GM18520 (cell line): ENCODE results near the gene ZW10.
"Not testable (repeated sequence)": the region's sequence is repeated elsewhere in the genome, so short reads cannot be mapped to it uniquely, and the experiment has no call there.

ENCODE experiments used
- ATAC-seq: cut with Tn5 transposase; IDR thresholded peaks from one replicate; pipeline ENCODE4 v1.9.1; 2021; ENCODE audit not compliant: unreplicated experiment

The ZW10 gene, protein sequence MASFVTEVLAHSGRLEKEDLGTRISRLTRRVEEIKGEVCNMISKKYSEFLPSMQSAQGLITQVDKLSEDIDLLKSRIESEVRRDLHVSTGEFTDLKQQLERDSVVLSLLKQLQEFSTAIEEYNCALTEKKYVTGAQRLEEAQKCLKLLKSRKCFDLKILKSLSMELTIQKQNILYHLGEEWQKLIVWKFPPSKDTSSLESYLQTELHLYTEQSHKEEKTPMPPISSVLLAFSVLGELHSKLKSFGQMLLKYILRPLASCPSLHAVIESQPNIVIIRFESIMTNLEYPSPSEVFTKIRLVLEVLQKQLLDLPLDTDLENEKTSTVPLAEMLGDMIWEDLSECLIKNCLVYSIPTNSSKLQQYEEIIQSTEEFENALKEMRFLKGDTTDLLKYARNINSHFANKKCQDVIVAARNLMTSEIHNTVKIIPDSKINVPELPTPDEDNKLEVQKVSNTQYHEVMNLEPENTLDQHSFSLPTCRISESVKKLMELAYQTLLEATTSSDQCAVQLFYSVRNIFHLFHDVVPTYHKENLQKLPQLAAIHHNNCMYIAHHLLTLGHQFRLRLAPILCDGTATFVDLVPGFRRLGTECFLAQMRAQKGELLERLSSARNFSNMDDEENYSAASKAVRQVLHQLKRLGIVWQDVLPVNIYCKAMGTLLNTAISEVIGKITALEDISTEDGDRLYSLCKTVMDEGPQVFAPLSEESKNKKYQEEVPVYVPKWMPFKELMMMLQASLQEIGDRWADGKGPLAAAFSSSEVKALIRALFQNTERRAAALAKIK

DNA sequence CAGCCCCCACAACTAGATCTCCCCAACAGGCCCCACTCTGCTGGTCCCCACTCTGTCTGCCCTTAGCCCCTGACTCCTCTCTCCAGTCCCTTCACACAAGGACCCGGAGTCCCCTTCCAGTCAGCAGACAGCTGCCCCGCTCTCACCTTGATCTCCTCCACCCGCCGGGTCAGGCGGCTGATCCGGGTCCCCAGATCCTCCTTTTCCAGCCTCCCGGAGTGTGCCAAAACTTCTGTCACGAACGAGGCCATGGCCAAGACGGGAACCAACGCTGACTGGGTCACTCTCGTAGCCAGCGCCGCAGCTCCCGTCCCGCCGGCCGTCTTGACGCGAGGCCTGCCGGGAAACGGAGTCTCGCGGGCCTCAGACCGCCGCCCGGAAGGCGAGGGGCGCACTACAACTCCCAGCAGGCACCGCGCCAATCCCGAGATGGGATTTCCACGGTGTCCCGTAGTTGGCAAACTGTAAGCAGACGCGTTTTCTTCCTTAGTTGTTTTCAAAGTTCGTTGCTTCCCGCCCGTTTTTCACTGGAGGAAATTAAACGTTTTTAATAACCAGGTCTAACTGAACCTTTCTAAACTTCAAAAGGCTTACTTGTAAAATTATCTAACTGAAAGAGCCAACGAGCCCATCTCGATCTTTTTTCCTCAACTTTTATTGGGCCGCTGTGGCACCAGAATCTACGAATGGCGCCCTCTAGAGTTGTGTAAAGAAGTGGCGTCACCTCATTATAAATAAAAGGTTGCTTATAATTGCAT is at the start of gene ZW10:
ZW10 (minus strand) TSS at position 277 of the 758 bp plus-strand sequence; CDS start at position 251, 26 bp downstream.
- peak; percentile 96 for ATAC-seq

GRCh38 chr11:113818426-113818825 is 44.9 kb upstream of the ZW10 start:
- no peak for ATAC-seq

DNA sequence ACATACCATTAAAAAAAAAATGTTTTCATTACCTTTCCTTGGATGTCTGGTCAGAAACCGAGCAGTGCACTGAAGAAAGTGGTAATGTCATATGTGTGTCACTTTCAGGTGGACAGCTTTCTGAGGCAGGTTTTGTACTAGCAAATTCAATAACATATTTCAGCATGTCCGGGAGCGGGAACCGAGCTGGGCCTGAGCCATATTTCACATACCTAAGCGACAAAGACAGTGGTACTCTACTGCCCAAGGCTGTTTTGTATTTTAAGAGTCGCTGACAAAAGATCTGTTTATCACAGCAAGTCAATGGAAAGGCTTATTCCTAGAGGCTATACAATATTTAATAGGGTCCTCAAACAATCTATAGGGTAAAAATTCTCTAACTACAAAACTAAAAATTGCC is 44.1 kb upstream of the ZW10 start:
- ATAC-seq = no peak

GRCh38 chr11:113817162-113817561 is 43.7 kb upstream of the ZW10 start:
- ATAC-seq = no peak

DNA sequence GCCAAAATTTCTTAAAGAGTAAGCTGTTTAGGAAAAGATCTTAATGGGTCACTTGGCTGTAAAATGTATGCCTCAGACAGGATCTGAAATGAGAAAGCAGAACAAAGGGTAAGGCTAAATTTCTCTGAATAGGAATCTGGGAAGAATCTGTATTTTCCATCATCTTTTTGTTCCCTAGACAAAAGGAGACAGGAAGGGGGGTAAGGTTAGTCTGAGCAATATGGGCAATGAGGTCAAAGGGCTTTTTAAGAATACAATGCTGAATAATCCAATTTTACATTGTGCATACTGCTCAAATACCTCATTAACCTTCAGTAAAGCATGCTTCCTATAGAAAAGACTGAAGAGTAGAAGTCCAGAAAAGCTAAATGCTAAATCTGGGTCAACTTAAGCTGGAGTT is 40.7 kb upstream of the ZW10 start:
- no peak for ATAC-seq

- no peak for ATAC-seq
Measured at GRCh38 chr11:113808931-113809330, 35.4 kb upstream of the ZW10 start.

DNA sequence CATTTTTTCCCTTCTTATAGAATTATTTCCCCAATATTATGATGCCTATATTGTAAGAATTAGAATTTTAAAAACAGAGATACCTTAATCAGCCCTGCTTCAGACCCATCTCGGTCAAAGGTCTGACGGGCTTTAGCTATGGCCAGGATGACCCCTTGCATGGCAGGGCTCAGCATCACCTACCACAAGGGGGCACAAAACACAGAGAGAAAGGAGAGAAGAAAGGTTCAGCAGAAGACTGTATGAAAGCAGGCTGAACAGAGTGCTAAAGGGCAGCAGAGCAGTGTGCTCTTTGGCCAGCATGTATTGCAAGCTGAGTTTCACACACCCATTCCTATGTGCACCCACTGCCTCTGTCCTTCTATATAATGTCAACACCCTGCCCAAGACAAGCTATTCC is 32.9 kb upstream of the ZW10 start:
- no peak for ATAC-seq

- ATAC-seq = no peak
Measured at GRCh38 chr11:113805640-113806039, 32.1 kb upstream of the ZW10 start.

GRCh38 chr11:113802621-113803020 is 29.1 kb upstream of the ZW10 start:
- ATAC-seq = no peak

GRCh38 chr11:113796663-113797259 is 23.3 kb upstream of the ZW10 start:
- no peak for ATAC-seq

DNA sequence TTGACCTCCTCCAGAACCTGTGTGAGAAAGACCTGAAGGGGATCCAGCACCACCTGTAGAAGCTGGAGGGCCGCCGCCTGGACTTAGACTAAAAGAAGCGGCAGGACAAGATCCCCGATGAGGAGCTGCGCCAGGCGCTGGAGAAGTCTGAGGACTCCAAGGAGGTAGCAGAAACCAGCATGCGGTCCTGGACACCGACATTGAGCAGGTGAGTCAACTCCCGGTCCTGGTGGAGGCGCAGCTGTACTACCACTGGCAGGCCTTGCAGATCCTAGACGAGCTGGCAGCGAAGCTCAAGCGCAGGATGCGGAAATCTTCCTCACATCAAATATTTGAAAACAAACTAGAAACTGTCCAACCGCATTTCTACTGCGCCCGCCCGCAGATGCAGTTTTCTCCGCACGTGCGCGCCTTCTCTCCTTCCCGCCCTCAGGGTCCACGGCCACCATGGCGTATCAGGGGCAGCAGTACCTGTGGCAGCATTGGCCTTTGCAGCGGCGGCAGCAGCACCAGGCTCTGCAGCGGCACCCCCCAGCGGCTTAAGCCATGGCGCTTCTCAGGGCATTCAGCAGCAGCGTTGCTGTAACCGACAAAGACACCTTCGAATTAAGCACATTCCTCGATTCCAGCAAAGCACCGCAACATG is 16.3 kb upstream of the ZW10 start:
- ATAC-seq = no peak

- ATAC-seq = not testable (repeated sequence)
Measured at GRCh38 chr11:113789016-113789415, 15.5 kb upstream of the ZW10 start.

- no peak for ATAC-seq
Measured at GRCh38 chr11:113782134-113782533, 8.6 kb upstream of the ZW10 start.

GRCh38 chr11:113781682-113782081 is 8.2 kb upstream of the ZW10 start:
- no peak for ATAC-seq

- ATAC-seq = no peak
Measured at GRCh38 chr11:113779496-113779895, 6.0 kb upstream of the ZW10 start, which contains the start of gene CLDN25. CLDN25 (plus strand) TSS chr11:113779796; CDS start chr11:113779796, 0 bp downstream.

- ATAC-seq = no peak
Measured at GRCh38 chr11:113778111-113778910, 4.8 kb upstream of the ZW10 start.

DNA sequence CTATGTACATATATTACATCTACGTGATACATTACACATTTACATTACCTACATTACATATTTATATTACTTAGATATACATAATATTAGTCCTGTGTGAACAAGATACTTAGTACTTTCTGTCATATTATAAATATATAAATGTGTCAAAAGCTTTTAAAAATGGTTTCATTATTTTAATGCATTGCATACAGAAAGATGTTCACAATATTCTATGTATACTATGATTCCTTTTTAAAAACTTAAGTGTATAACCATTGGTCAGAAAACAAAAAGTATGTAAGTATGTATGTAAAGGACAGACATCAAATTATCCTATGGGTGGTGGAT is 647 bp upstream of the ZW10 start:
- no peak for ATAC-seq

GRCh38 chr11:113773092-113773415 is 438 bp downstream of the ZW10 start:
- no peak for ATAC-seq

GRCh38 chr11:113771964-113772363 is 1.5 kb downstream of the ZW10 start:
- no peak for ATAC-seq
